Lower leg skin (tissue), 3 donors: ENCODE data around the gene WDFY4.

ENCODE experiments used
- POLR2A ChIP-seq, 2 donors: fragments of 450-650 bp; IDR thresholded peaks; one replicate each; pipeline ENCODE4 v1.6.1; 2016 to 2017; ENCODE audit warnings: antibody characterized with exemption in 2 of 2, mild to moderate bottlenecking in 1 of 2, moderate library complexity in 1 of 2
- TF ChIP-seq, protein P1 (sequence below), 3 donors: fragments of 450-650 bp; IDR thresholded peaks; one replicate each; pipeline ENCODE4 v1.5.1; 2016; ENCODE audit warnings: antibody characterized with exemption in 3 of 3, mild to moderate bottlenecking in 3 of 3, moderate library complexity in 2 of 3

DNA sequence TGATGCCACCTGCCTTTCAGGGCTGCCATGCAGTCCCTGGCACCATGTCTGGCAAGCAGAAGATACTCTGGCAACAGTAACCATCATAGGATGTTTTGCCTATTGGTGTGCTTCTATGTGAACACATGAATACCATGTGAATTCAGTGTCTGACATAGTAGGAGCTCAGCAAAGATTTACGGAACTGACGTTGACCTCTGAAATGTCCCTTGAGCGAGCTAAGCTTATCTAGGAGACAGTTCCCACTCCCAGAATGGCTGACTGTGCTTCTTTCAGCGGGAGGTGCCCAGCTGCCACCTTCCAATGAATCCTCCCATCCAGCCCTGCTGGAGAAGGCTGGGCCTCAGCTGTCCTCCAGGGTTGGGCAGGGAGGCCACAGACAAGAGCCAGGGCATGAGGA lies 326.2 kb downstream of the WDFY4 start:
- TF ChIP-seq, protein P1, sequence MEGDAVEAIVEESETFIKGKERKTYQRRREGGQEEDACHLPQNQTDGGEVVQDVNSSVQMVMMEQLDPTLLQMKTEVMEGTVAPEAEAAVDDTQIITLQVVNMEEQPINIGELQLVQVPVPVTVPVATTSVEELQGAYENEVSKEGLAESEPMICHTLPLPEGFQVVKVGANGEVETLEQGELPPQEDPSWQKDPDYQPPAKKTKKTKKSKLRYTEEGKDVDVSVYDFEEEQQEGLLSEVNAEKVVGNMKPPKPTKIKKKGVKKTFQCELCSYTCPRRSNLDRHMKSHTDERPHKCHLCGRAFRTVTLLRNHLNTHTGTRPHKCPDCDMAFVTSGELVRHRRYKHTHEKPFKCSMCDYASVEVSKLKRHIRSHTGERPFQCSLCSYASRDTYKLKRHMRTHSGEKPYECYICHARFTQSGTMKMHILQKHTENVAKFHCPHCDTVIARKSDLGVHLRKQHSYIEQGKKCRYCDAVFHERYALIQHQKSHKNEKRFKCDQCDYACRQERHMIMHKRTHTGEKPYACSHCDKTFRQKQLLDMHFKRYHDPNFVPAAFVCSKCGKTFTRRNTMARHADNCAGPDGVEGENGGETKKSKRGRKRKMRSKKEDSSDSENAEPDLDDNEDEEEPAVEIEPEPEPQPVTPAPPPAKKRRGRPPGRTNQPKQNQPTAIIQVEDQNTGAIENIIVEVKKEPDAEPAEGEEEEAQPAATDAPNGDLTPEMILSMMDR (IDR thresholded peaks at IDR 0.05) = no peak
- TF ChIP-seq POLR2A (IDR thresholded peaks at IDR 0.05) = no peak
